ENCODE results near the gene ROBO1. TPM values are rescaled to one million over a fixed set of nuclear protein-coding genes. Genes with fewer than 3 reads are reported as not detected.

The ROBO1 gene
- total and polyA plus RNA-seq, 2 of the 8 experiments (the other 6 are each of a cell fraction or from before 2014, with no cell fraction given) = 51.4 to 91.0 TPM

- Histone ChIP-seq H3K4me1 (replicated peaks in 1 of 4; ENCODE audit: control insufficient read depth in 3 of 4, insufficient read depth in 4 of 4, low read length in 3 of 4) (no peaks in the 10 kb centered on the region), H3K79me2 (ENCODE audit: control insufficient read depth in 1 of 2, insufficient read depth in 2 of 2, low read length in 2 of 2) (no peaks in the 10 kb centered on the region), H2BK15ac (ENCODE audit: low read length) (no peak overlapping the region), H4K20me1 (replicated peaks in 1 of 2; ENCODE audit: control insufficient read depth in 1 of 2, insufficient read depth in 2 of 2, low read length in 2 of 2) (no peaks in the 10 kb centered on the region), H2BK20ac (ENCODE audit: low read length) (no peak overlapping the region), H3K23ac (ENCODE audit: insufficient read length) (no peak overlapping the region), H3K9ac (replicated peaks in 1 of 4; ENCODE audit: extremely low read depth in 1 of 4, low read depth in 3 of 4, low read length in 3 of 4) (no peak overlapping the region), H3K4me2 (ENCODE audit: insufficient read depth in 1 of 2, low read depth in 2 of 2, low read length in 2 of 2) (no peak overlapping the region), H2AK5ac (ENCODE audit: low read depth, low read length) (no peak overlapping the region), H3K18ac (ENCODE audit: extremely low read depth, low read length) (no peak overlapping the region), H3K27ac (ENCODE audit: low read depth, low read length) (no peak overlapping the region), H3K23me2 (ENCODE audit: low read depth, low read length) (no peaks in the 10 kb centered on the region), H3K79me1 (ENCODE audit: low read depth, low read length) (no peaks in the 10 kb centered on the region), H2BK12ac (ENCODE audit: low read depth, low read length) (no peak overlapping the region), H3K14ac (ENCODE audit: insufficient read length) (no peak overlapping the region), H3K56ac (replicated peaks; ENCODE audit: insufficient read length, low read depth, low read length) (no peak overlapping the region), H2AFZ (ENCODE audit: low read length) (no peak overlapping the region), H3K4me3 (ENCODE audit: extremely low read depth in 1 of 4, insufficient read depth in 2 of 4, low read depth in 3 of 4, low read length in 4 of 4) (no peak overlapping the region), H2BK120ac (replicated peaks; ENCODE audit: low read depth, low read length) (no peak overlapping the region), H3K27me3 (replicated peaks in 1 of 4; ENCODE audit: control insufficient read depth in 3 of 4, extremely low read depth in 1 of 4, insufficient read depth in 3 of 4, low read length in 3 of 4) (no peaks in the 10 kb centered on the region), H2BK5ac (ENCODE audit: low read depth, low read length) (no peak overlapping the region), H3K9me3 (ENCODE audit: insufficient read depth in 2 of 2, low read depth in 1 of 2, low read length in 1 of 2) (no peaks in the 10 kb centered on the region), H3K4ac (replicated peaks; ENCODE audit: insufficient read length, low read depth, low read length) (no peak overlapping the region), H4K5ac (ENCODE audit: insufficient read length, low read depth, low read length) (no peak overlapping the region), H3K36me3 (ENCODE audit: control insufficient read depth in 2 of 4, insufficient read depth in 4 of 4, low read length in 3 of 4) (no peaks in the 10 kb centered on the region), H4K8ac (ENCODE audit: extremely low read depth, insufficient read depth, low read length) (no peak overlapping the region), H4K91ac (replicated peaks; ENCODE audit: insufficient read length, low read length) (no peak overlapping the region)
- FAIRE-seq = no peak
- TF ChIP-seq GTF2F1 (IDR thresholded peaks at IDR 0.05; ENCODE audit: borderline replicate concordance, low read depth, low read length) (no peak), JUND (IDR thresholded peaks at IDR 0.05; ENCODE audit: low read length) (no peak), E2F6 (IDR thresholded peaks at IDR 0.05) (no peak), CEBPB (IDR thresholded peaks at IDR 0.05; ENCODE audit: low read depth, low read length) (no peak), RXRA (IDR thresholded peaks at IDR 0.05; ENCODE audit: insufficient read depth, low read depth, low read length) (no peak), BACH1 (IDR thresholded peaks at IDR 0.05; ENCODE audit: low read length) (no peak), POLR2AphosphoS5 (IDR thresholded peaks at IDR 0.05; ENCODE audit: low read depth, low read length) (no peak), SRF (IDR thresholded peaks at IDR 0.05; ENCODE audit: low read depth, low read length) (no peak)
- TF ChIP-seq, protein P1, sequence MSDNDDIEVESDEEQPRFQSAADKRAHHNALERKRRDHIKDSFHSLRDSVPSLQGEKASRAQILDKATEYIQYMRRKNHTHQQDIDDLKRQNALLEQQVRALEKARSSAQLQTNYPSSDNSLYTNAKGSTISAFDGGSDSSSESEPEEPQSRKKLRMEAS (IDR thresholded peaks at IDR 0.05) = no peak
- no peak for DNase-seq (ENCODE audit: low read depth in 1 of 2, low spot score in 2 of 2)
- WGBS, 2 experiments (ENCODE audit: extremely low coverage in 1 of 2, insufficient coverage in 1 of 2, insufficient read length in 1 of 2, insufficient replicate concordance in 2 of 2, low coverage in 1 of 2, low lambda C conversion rate in 2 of 2, missing lambda C conversion rate in 1 of 2) = 92% methylated on average over 1 of the region's 1 CpG; no CpG with 5 or more reads in 1 of the 2 experiments
- CTCF ChIA-PET (ENCODE audit: partially characterized antibody) = interaction anchor here (1.2 kb wide), 1 partner anchor 13 kb away, joined by 3 read pairs; no protein-coding TSS in a partner anchor
- POLR2A ChIA-PET (ENCODE audit: partially characterized antibody) = no interaction called here
Measured at GRCh38 chr3:79414035-79414434, 353.8 kb downstream of the ROBO1 start.
